Measurements from ENCODE around the gene MEX3A. TPM values are rescaled to one million over a fixed set of nuclear protein-coding genes. Genes with fewer than 3 reads are reported as not detected.

Gene MEX3A
- total and polyA plus RNA-seq, 2 of the 8 experiments (the other 6 are each of a cell fraction or from before 2014, with no cell fraction given) = 34.1 to 52.4 TPM

DNA sequence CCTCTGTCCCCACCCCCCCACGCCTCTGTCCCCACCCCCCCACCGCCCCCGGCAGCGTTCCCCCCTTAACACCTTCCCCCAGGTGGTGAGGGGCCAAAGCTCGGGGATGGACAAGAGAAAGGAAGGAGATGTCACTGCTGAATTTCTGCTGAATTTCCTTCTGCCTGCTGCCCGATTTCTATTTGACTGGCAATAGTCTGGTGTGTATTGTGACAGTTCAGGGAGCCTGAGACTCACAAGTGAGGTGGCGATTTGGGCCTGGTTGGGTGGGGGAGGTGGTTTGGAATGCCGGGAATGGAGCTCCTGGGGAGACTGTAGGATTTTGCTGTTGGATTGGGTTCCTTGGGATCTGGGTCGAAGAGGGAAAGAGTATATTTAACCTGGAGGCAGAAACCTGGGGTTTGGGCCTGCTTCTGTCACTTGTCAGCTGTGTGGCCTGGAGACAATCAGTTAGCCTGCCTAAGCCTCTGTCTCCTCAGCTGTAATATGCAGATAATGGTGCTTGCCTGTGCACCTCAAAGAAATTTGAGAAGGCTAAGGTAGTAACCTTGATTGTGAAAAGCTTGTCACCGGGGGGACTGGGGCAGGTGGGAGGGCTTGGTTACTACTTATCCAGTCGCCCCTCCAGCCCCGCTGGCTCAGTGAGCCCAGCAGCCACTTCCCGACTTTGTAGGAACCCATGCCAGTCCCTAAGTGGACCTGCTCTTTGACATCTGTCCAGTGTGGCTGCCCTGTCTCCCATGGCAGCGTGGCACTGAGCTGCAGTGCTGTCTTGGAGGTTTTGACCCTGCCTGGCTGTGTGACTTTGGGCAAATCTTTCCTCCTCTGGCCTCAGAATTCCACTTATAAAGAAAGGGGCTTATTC, 24.6 kb upstream of the MEX3A start (continued):
- TF ChIP-seq CHD1 (IDR thresholded peaks at IDR 0.05; ENCODE audit: low read depth, low read length) (no peak), SAP30 (IDR thresholded peaks at IDR 0.05; ENCODE audit: insufficient read depth, insufficient replicate concordance, low read length) (peak; percentile 88), RFX5 (IDR thresholded peaks at IDR 0.05; ENCODE audit: borderline replicate concordance, low read depth, low read length) (no peak), SP1 (IDR thresholded peaks at IDR 0.05; ENCODE audit: low read depth, low read length) (peak; percentile 94), EGR1 (IDR thresholded peaks at IDR 0.05; ENCODE audit: borderline replicate concordance, low read depth, low read length) (no peak), CBX8 (IDR thresholded peaks at IDR 0.05; ENCODE audit: borderline replicate concordance, low read depth, low read length) (no peak), TAF7 (optimal IDR thresholded peaks at IDR 0.05; ENCODE audit: borderline replicate concordance, low read depth, low read length) (no peak)
- TF ChIP-seq, protein P1, sequence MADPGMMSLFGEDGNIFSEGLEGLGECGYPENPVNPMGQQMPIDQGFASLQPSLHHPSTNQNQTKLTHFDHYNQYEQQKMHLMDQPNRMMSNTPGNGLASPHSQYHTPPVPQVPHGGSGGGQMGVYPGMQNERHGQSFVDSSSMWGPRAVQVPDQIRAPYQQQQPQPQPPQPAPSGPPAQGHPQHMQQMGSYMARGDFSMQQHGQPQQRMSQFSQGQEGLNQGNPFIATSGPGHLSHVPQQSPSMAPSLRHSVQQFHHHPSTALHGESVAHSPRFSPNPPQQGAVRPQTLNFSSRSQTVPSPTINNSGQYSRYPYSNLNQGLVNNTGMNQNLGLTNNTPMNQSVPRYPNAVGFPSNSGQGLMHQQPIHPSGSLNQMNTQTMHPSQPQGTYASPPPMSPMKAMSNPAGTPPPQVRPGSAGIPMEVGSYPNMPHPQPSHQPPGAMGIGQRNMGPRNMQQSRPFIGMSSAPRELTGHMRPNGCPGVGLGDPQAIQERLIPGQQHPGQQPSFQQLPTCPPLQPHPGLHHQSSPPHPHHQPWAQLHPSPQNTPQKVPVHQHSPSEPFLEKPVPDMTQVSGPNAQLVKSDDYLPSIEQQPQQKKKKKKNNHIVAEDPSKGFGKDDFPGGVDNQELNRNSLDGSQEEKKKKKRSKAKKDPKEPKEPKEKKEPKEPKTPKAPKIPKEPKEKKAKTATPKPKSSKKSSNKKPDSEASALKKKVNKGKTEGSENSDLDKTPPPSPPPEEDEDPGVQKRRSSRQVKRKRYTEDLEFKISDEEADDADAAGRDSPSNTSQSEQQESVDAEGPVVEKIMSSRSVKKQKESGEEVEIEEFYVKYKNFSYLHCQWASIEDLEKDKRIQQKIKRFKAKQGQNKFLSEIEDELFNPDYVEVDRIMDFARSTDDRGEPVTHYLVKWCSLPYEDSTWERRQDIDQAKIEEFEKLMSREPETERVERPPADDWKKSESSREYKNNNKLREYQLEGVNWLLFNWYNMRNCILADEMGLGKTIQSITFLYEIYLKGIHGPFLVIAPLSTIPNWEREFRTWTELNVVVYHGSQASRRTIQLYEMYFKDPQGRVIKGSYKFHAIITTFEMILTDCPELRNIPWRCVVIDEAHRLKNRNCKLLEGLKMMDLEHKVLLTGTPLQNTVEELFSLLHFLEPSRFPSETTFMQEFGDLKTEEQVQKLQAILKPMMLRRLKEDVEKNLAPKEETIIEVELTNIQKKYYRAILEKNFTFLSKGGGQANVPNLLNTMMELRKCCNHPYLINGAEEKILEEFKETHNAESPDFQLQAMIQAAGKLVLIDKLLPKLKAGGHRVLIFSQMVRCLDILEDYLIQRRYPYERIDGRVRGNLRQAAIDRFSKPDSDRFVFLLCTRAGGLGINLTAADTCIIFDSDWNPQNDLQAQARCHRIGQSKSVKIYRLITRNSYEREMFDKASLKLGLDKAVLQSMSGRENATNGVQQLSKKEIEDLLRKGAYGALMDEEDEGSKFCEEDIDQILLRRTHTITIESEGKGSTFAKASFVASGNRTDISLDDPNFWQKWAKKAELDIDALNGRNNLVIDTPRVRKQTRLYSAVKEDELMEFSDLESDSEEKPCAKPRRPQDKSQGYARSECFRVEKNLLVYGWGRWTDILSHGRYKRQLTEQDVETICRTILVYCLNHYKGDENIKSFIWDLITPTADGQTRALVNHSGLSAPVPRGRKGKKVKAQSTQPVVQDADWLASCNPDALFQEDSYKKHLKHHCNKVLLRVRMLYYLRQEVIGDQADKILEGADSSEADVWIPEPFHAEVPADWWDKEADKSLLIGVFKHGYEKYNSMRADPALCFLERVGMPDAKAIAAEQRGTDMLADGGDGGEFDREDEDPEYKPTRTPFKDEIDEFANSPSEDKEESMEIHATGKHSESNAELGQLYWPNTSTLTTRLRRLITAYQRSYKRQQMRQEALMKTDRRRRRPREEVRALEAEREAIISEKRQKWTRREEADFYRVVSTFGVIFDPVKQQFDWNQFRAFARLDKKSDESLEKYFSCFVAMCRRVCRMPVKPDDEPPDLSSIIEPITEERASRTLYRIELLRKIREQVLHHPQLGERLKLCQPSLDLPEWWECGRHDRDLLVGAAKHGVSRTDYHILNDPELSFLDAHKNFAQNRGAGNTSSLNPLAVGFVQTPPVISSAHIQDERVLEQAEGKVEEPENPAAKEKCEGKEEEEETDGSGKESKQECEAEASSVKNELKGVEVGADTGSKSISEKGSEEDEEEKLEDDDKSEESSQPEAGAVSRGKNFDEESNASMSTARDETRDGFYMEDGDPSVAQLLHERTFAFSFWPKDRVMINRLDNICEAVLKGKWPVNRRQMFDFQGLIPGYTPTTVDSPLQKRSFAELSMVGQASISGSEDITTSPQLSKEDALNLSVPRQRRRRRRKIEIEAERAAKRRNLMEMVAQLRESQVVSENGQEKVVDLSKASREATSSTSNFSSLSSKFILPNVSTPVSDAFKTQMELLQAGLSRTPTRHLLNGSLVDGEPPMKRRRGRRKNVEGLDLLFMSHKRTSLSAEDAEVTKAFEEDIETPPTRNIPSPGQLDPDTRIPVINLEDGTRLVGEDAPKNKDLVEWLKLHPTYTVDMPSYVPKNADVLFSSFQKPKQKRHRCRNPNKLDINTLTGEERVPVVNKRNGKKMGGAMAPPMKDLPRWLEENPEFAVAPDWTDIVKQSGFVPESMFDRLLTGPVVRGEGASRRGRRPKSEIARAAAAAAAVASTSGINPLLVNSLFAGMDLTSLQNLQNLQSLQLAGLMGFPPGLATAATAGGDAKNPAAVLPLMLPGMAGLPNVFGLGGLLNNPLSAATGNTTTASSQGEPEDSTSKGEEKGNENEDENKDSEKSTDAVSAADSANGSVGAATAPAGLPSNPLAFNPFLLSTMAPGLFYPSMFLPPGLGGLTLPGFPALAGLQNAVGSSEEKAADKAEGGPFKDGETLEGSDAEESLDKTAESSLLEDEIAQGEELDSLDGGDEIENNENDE (IDR thresholded peaks at IDR 0.05; ENCODE audit: insufficient replicate concordance, low read length) = no peak
- TF ChIP-seq, protein P2, sequence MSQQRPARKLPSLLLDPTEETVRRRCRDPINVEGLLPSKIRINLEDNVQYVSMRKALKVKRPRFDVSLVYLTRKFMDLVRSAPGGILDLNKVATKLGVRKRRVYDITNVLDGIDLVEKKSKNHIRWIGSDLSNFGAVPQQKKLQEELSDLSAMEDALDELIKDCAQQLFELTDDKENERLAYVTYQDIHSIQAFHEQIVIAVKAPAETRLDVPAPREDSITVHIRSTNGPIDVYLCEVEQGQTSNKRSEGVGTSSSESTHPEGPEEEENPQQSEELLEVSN (IDR thresholded peaks at IDR 0.05) = no peak

Data from H1 (cell line).